Mesothelial cell of epicardium (in vitro differentiated cells): ENCODE data around the gene KIF21B. TPM values are rescaled to one million over a fixed set of nuclear protein-coding genes. Genes with fewer than 3 reads are reported as not detected.
A peak's percentile ranks its signal among the peaks of the same experiment; 100 is the strongest.

Experiments used
- DNase-seq, 2 experiments: peaks; one replicate each; pipeline ENCODE4 v3.0.0; 2021; ENCODE audit warnings: low spot score in 2 of 2; ENCODE audit not compliant: unreplicated experiment in 2 of 2
- H3K27ac Mint-ChIP-seq: 2 replicates; pipeline ENCODE4 v1.8.0; 2021; ENCODE audit warnings: mixed read lengths
- H3K27me3 Mint-ChIP-seq: 2 replicates; pipeline ENCODE4 v1.8.0; 2021; ENCODE audit warnings: low read depth, mixed read lengths
- H3K36me3 Mint-ChIP-seq: 2 replicates; pipeline ENCODE4 v1.8.0; 2021; ENCODE audit warnings: mixed read lengths
- H3K4me1 Mint-ChIP-seq: 2 replicates; pipeline ENCODE4 v1.8.0; 2021; ENCODE audit warnings: mixed read lengths
- H3K4me3 Mint-ChIP-seq: 2 replicates; pipeline ENCODE4 v1.8.0; 2021; ENCODE audit warnings: mild to moderate bottlenecking, moderate library complexity, mixed read lengths
- H3K9me3 Mint-ChIP-seq: 2 replicates; pipeline ENCODE4 v1.8.0; 2021; ENCODE audit warnings: mixed read lengths
- total RNA-seq: library from RNA; stranded (reverse); gene quantifications from 3 replicates; pipeline ENCODE4 v1.2.1, GENCODE V29; 2021
- TF ChIP-seq, protein P1 (sequence below): fragments of 200-600 bp; sonication (generic); IDR thresholded peaks from one replicate; pipeline ENCODE4 v1.5.0; 2021; ENCODE audit warnings: antibody characterized with exemption; ENCODE audit not compliant: unreplicated experiment

The KIF21B gene, protein sequence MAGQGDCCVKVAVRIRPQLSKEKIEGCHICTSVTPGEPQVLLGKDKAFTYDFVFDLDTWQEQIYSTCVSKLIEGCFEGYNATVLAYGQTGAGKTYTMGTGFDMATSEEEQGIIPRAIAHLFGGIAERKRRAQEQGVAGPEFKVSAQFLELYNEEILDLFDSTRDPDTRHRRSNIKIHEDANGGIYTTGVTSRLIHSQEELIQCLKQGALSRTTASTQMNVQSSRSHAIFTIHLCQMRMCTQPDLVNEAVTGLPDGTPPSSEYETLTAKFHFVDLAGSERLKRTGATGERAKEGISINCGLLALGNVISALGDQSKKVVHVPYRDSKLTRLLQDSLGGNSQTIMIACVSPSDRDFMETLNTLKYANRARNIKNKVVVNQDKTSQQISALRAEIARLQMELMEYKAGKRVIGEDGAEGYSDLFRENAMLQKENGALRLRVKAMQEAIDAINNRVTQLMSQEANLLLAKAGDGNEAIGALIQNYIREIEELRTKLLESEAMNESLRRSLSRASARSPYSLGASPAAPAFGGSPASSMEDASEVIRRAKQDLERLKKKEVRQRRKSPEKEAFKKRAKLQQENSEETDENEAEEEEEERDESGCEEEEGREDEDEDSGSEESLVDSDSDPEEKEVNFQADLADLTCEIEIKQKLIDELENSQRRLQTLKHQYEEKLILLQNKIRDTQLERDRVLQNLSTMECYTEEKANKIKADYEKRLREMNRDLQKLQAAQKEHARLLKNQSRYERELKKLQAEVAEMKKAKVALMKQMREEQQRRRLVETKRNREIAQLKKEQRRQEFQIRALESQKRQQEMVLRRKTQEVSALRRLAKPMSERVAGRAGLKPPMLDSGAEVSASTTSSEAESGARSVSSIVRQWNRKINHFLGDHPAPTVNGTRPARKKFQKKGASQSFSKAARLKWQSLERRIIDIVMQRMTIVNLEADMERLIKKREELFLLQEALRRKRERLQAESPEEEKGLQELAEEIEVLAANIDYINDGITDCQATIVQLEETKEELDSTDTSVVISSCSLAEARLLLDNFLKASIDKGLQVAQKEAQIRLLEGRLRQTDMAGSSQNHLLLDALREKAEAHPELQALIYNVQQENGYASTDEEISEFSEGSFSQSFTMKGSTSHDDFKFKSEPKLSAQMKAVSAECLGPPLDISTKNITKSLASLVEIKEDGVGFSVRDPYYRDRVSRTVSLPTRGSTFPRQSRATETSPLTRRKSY (N-terminal part only)
- total RNA-seq = 6.5 to 7.0 TPM (median 6.9 TPM) in 3 replicates

DNA sequence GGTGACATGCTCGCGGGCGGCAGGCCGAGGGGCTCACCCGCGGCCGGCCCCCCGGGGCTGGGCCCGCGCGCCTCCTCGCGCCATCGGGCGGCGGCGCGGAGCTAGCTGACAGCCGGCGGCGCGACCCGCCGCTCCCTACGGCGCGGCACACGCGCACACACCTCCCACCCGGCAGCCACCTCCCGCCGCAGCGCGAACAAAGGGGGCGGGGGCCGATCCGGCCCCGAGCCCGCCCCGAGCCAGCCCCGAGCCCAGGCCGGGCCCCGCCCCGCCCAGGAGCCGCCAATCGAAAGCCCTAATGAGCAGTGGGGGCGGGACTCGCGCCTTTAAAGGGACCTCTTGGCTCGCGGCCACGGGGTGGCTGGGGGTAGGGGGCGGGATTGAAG, at the start of gene KIF21B:
TSS of gene KIF21B (minus strand) at position 198 of the 386 bp plus-strand sequence. CDS start 331 bp downstream, outside the sequence.
- no peaks in the 10 kb centered on the region for H3K9me3 Mint-ChIP-seq
- H3K4me1 Mint-ChIP-seq = peaks cover 49% of the 10 kb centered on the region
- peak; percentile 72 to 84 for DNase-seq
- H3K27me3 Mint-ChIP-seq = peaks cover 32% of the 10 kb centered on the region
- peak within 1 kb of the TSS; percentile 70 for H3K4me3 Mint-ChIP-seq
- no peaks in the 10 kb centered on the region for H3K36me3 Mint-ChIP-seq
- peak within 1 kb of the TSS; percentile 58 for H3K27ac Mint-ChIP-seq
- TF ChIP-seq, protein P1, sequence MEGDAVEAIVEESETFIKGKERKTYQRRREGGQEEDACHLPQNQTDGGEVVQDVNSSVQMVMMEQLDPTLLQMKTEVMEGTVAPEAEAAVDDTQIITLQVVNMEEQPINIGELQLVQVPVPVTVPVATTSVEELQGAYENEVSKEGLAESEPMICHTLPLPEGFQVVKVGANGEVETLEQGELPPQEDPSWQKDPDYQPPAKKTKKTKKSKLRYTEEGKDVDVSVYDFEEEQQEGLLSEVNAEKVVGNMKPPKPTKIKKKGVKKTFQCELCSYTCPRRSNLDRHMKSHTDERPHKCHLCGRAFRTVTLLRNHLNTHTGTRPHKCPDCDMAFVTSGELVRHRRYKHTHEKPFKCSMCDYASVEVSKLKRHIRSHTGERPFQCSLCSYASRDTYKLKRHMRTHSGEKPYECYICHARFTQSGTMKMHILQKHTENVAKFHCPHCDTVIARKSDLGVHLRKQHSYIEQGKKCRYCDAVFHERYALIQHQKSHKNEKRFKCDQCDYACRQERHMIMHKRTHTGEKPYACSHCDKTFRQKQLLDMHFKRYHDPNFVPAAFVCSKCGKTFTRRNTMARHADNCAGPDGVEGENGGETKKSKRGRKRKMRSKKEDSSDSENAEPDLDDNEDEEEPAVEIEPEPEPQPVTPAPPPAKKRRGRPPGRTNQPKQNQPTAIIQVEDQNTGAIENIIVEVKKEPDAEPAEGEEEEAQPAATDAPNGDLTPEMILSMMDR = no peak

DNA sequence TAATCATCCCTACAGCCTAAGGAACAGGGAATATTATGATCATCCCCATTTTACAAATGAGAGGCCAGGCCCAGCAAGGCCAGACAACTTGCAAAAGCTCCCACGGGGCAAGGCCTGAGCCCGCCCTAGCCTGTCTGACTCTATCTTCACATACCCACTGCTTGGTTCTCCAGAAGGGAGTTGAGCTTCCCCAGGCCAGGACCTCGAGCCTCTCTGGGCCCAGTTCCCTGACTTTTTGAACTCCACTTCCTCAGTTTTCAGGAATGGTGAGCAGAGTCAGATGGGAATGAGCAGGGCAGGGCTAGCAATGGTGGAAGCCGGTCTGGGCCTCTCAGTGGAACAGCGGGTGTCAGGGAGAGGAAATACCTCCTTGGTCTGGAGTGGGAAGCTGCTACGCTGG, 49.4 kb upstream of the KIF21B start:
- no peaks in the 10 kb centered on the region for H3K4me1 Mint-ChIP-seq
- no peak overlapping the region for H3K27ac Mint-ChIP-seq
- no peak for DNase-seq
- H3K36me3 Mint-ChIP-seq = no peaks in the 10 kb centered on the region
- TF ChIP-seq, protein P1 = no peak
- H3K27me3 Mint-ChIP-seq = peaks cover 2% of the 10 kb centered on the region
- H3K4me3 Mint-ChIP-seq = no peak overlapping the region
- H3K9me3 Mint-ChIP-seq = no peaks in the 10 kb centered on the region

DNA sequence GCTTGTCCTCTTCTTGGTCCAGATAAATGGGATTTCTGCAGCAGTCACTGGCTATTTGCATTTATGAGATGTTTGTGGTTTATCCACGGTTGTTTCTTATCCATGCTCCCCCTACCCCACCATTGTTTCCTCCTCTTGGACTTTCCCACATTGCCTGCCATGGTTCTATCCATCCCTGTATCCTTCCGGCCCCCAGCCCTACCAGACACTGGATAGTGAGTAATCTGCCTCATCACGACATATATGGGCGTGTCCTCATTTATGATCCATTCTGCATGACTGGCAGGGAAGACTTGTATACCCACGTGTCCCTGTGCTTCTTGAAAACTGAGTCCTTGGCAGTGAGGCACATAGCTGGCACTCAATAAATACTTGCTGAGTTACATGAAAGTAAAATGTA, 48.6 kb upstream of the KIF21B start:
- H3K36me3 Mint-ChIP-seq = no peaks in the 10 kb centered on the region
- no peaks in the 10 kb centered on the region for H3K4me1 Mint-ChIP-seq
- peaks cover 2% of the 10 kb centered on the region for H3K27me3 Mint-ChIP-seq
- DNase-seq = no peak
- TF ChIP-seq, protein P1 = no peak
- H3K9me3 Mint-ChIP-seq = no peaks in the 10 kb centered on the region
- no peak overlapping the region for H3K4me3 Mint-ChIP-seq
- H3K27ac Mint-ChIP-seq = no peak overlapping the region

DNA sequence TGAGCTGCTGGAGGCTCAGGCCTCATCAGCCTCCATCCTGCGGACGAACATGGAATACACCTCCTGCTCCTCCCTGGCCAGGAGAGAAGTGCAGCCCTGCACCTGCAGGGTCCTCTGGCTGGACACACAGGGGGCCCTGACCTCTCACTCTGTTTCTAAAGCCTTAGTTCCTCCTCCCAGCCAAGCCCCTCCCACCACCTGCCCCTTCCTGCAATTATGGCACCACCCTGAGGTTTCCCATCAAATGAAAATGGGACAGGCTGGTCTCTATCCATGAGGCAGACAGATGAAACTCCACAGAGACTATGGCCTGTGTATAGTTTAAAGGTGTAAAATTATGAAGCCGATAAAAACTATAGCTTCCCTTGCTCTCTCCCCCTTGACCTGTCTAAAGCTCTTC, 46.1 kb upstream of the KIF21B start:
- TF ChIP-seq, protein P1 = no peak
- no peaks in the 10 kb centered on the region for H3K36me3 Mint-ChIP-seq
- H3K27ac Mint-ChIP-seq = no peak overlapping the region
- H3K9me3 Mint-ChIP-seq = no peaks in the 10 kb centered on the region
- no peak for DNase-seq
- peaks cover 2% of the 10 kb centered on the region for H3K27me3 Mint-ChIP-seq
- no peaks in the 10 kb centered on the region for H3K4me1 Mint-ChIP-seq
- H3K4me3 Mint-ChIP-seq = no peak overlapping the region

DNA sequence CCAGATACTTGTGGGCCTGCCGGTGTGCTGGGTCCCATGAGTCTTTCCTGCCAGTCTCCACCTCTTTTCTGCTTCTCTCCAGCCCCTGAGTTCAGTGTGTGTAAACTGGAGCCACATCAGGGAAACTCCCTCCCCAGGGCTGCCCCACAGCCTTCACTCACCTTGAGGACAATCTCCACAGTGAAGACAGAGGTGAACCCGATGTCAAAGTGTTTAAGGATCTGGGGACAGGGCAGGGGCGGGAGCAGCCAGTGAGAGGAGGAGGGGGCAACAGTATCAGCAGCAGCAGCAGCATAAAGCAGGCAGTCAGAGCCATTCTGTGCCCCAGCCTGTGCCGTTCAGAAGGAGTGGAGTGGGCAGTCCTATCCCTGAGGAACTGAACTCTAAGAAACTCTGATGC, 45.5 kb upstream of the KIF21B start:
- Mint-ChIP-seq H3K9me3 (no peaks in the 10 kb centered on the region), H3K27me3 (peaks cover 2% of the 10 kb centered on the region), H3K27ac (no peak overlapping the region), H3K4me3 (no peak overlapping the region), H3K36me3 (no peaks in the 10 kb centered on the region), H3K4me1 (peaks cover under 1% of the 10 kb centered on the region)
- DNase-seq = no peak
- TF ChIP-seq, protein P1 = no peak
